ENCODE results near the gene ZNF561.
A peak's percentile ranks its signal among the peaks of the same experiment; 100 is the strongest.
"Not testable (repeated sequence)": the region's sequence is repeated elsewhere in the genome, so short reads cannot be mapped to it uniquely, and the experiment has no call there.

The ZNF561 gene

DNA sequence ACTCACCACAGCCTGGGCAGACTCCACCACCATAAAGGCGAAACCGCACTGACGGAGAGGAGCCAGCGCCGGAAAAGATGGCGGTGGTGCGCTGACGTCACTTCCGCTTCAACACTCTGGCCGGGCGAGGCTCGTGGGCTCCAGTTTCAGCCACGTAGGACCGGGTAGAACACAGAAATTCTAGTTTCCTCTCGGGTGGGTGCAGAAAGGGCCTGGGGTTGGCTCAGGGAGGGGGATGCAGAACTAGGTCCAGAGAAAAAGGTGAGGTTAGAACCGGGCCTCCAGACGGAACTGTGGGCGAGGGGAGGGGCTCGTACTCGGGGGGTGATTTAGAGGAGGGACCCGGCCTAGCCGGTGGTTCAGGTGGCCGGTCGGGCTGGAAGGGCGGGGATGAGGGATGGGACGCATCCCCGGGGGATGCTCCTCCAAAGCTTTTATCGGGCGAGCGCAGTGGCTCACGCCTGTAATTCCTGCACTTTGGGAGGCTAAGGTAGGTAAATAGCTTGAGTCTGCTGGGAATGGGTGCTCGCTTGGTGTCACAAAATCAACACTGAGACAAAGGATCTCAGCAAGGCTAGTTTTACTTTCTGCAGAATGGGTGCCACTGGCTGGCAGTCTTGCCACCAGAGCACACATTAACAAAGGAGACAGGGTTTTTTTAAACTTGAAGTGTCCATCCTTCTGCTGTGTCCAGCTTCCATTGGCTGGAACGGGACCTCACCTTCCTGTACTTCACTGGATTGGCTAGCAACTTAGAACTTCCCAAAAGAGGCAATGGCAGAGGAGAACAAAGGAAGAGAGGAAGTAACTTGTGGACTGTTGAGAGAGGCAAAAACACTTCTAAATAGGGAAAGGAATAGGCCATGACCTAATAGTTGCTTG is at the start of gene ZNF561:
Gene ZNF561, minus strand, starts transcription at position 77 of the 882 bp plus-strand sequence. CDS start 1,776 bp downstream, outside the sequence.
- peak; percentile 70 to 76 for DNase-seq (ENCODE audit: low read depth in 2 of 2)

DNA sequence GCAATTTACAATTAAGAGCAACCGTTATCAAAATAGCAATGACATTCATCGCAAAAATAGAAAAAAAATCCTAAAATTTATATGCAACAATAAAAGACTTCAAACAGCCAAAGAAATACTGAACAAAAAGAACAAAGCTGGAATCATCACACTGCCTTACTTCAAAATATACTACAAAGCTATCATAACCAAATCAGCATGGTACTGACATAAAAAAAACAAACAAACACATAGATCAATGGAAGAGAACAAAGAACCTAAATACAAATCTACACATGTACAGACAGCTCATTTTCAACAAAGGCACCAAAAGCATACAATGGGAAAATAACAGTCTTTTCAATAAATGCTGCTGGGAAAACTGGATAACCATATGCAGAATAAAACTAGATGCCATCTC is 47.5 kb upstream of the ZNF561 start:
- no peak for DNase-seq (ENCODE audit: low read depth in 2 of 2)

DNA sequence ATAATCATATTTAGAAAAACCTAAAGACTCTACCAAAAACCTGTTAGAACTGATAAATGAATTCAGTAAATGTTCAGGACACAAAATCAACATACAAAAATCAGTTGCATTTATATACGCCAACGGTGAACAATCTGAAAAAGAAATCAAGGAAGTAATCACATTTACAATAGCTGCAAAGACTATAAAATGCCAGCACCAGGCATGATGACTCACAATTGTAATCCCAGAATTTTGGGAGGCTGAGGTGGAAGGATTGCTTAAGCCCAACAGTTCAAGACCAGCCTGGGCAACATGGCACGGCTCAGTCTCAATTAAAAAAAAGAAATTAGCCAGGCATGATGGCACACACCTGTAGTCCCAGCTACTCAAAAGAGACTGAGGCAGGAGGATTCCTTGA is 46.9 kb upstream of the ZNF561 start:
- DNase-seq (ENCODE audit: low read depth in 2 of 2): no peak

GRCh38 chr19:9658769-9659168 is 37.7 kb upstream of the ZNF561 start:
- no peak for DNase-seq (ENCODE audit: low read depth in 2 of 2)

DNA sequence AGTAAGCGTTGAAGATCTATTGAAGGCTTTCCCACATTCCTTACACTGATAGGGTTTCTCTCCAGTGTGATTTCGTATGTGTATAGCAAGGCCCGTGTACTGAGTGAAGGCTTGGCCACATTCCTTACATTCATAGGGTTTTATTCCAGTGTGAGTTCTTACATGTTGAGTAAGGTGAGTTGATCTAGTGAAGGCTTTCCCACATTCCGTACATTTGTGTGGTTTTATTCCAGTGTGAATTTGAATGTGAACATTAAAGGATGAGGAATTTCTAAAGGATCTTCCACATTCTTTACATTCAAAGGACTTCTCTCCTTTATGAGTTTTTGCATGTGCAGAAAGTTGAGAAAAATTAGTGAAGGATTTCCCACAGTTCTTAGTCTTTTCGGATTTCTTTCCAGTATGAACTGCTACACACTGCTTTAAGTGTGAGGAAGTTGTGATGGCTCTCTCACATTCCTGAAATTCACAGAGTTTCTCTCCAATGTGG is 32.1 kb upstream of the ZNF561 start:
- not testable (repeated sequence) for DNase-seq (ENCODE audit: low read depth in 2 of 2)

GRCh38 chr19:9651464-9651863 is 30.4 kb upstream of the ZNF561 start:
- DNase-seq (ENCODE audit: low read depth in 2 of 2): not testable (repeated sequence)

DNA sequence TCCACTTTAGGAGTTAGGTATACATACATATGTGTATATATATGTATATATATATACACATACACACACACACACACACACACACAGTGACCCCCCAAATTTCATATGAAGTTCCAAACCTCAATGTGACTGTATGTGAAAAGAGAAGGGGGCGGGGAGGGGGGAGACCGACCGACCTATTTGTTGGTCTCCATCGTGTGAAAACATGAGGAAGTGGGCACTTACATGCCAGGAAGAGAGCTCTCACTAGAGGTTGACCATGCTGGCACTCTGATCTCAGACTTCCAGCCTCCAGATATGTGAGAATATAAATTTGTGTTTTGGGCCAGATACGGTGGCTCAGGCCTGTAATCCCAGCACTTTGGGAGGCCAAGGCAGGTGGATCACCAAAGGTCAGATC is 29.3 kb upstream of the ZNF561 start:
- DNase-seq (ENCODE audit: low read depth in 2 of 2): no peak

GRCh38 chr19:9645472-9645871 is 24.4 kb upstream of the ZNF561 start:
- no peak for DNase-seq (ENCODE audit: low read depth in 2 of 2)

DNA sequence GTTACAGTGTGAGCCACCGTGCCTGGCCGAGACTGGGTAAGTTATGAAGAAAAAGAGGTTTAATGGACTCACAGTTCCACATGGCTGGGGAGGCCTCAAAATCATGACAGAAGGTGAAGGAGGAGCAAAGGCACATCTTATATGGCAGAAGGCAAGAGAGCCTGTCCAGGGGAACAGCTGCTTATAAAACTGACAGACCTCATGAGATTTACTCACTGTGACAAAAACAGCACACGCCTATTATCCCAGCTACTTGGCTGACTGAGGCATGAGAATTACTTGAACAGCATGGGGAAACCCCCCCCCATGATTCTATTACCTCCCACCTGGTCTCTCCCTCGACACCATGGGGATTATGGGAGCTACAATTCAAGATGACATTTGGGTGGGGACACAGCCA is 23.4 kb upstream of the ZNF561 start:
- no peak for DNase-seq (ENCODE audit: low read depth in 2 of 2)

DNA sequence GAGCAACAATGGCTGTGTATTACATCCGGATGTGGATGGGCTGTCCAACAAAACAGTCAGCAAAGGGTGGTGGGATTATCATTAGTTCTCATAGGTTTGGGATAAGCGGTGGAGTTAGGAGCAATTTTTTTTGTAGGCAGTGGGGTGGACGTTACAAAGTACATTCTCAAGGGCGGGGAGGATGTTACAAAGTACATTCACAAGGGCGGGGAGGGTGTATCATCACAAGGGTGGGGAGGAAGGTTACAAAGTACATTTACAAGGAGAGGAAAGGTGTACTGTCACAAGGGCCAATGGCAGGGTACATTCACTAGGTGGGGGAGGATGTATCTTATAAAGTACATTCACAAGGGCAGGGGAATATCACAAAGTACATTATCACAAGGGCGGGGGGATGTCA is 20.8 kb upstream of the ZNF561 start:
- no peak for DNase-seq (ENCODE audit: low read depth in 2 of 2)

- DNase-seq (ENCODE audit: low read depth in 2 of 2): no peak
These were observed 19.9 kb upstream of the ZNF561 start for GRCh38 chr19:9640956-9641355.

- no peak for DNase-seq (ENCODE audit: low read depth in 2 of 2)
These were observed 15.0 kb upstream of the ZNF561 start for GRCh38 chr19:9636018-9636417.

- DNase-seq (ENCODE audit: low read depth in 2 of 2): no peak
These were observed 6.8 kb upstream of the ZNF561 start for GRCh38 chr19:9627856-9628255.

DNA sequence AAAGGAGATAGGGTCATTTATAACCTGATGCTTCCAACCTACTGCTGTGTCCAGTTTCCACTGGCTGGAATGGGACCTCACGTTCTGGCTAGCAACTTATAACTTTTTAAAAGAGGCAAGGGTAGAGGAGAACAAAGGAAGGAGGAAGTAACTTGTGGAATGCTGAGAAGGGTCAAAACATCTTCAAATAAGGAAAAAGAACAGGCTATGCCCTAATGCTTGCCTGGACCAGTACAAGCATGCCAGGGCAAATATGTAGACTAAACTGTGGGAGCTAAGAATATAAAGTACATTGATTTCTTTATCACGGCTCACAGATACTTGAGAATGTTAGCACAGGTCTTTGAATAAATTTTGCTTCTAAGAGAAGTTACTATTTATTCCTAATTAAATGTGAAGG is 1.5 kb upstream of the ZNF561 start:
- DNase-seq (ENCODE audit: low read depth in 2 of 2): no peak

- no peak for DNase-seq (ENCODE audit: low read depth in 2 of 2)
These were observed 233 bp downstream of the ZNF561 start for GRCh38 chr19:9620842-9621155.

- no peak for DNase-seq (ENCODE audit: low read depth in 2 of 2)
These were observed 5.2 kb downstream of the ZNF561 start for GRCh38 chr19:9615844-9616243.

GRCh38 chr19:9610484-9611113 is 10.4 kb downstream of the ZNF561 start:
- no peak for DNase-seq (ENCODE audit: low read depth in 2 of 2)

GRCh38 chr19:9608912-9609311 is 12.1 kb downstream of the ZNF561 start:
- DNase-seq (ENCODE audit: low read depth in 2 of 2): no peak

DNA sequence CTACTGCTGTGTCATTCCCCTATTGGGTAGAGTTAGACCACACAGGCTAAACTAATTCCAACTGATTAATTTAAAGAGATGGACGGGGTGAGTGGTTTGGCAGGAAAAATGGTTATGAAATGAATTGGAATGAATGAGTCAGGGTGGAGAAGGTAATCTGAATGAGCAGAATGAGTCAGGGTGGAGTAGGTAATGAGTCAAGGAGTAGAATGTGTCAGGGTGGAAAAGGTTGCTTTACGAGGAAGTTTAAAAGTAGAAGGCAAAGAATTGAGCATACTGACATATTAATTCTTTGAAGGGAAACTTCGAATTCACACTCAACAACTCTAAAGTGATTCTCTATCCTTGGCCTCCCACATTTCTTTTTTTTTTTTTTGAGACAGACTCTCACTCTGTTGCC is 24.0 kb downstream of the ZNF561 start:
- peak in 1 of 2 experiments; percentile 24 for DNase-seq (ENCODE audit: low read depth in 2 of 2)

DNA sequence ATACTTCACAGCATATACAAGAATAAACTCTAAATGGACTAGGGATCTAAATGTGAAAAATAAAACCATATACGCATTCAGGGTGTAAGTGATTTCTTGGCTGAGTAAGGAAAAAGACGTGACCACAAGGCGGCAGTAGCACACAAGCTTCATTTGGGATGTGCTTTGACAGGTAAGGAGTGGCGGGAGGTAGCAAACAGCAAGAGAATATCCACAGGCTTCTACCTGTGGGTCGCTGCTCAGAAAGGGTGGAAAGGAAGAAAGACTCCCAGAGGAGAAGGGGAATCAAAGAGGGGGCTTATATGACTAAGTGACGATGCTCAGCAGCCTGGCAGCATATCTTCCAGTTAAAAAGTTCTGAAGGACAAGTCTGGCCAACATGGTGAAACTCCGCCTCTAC is 34.3 kb downstream of the ZNF561 start:
- no peak for DNase-seq (ENCODE audit: low read depth in 2 of 2)

- DNase-seq (ENCODE audit: low read depth in 2 of 2): peak; percentile 40 to 47
These were observed 36.8 kb downstream of the ZNF561 start, which contains the start of gene ZNF121 for GRCh38 chr19:9584073-9584833. TSS of gene ZNF121 (minus strand) at chr19:9584504. CDS start at chr19:9568097, 16,407 bp downstream.

DNA sequence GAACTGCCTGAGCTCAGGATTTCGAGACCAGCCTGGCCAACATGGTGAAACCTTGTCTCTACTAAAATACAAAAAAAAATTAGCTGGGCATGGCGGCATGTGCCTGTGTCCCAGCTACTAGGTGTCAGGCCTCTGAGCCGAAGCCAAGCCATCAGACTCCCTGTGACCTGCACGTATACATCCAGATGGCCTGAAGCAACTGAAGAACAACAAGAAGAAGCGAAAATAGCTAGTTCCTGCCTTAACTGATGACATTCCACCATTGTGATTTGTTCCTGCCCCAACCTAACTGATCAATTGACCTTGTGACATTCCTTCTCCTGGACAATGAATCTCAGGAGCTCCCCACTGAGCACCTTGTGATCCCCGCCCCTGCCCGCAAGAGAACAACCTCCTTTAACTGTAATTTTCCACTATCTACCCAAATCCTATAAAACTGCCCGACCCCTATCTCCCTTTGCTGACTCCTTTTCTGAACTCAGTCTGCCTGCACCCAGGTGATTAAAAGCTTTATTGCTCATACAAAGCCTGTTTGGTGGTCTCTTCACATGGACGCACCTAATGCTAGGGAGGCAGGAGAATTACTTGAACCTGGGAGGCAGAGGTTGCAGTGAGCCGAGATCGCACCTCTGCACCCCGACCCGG is 38.8 kb downstream of the ZNF561 start:
- not testable (repeated sequence) for DNase-seq (ENCODE audit: low read depth in 2 of 2)

Measured in fibroblast of skin of left biceps (primary cell).